Panc1 (cell line): Measurements from ENCODE around the gene GCSAM. TPM values are rescaled to one million over a fixed set of nuclear protein-coding genes. Genes with fewer than 3 reads are reported as not detected.

Experiments used
- ATAC-seq: fragments of 200-7000 bp; cut with Tn5 transposase; 2 replicates; pipeline ENCODE4 v1.9.1; 2020; ENCODE audit warnings: mild to moderate bottlenecking, moderate library complexity
- BruUV-seq: library from RNA; stranded (reverse); fragments of 400-500 nt; replicated peaks from 2 replicates; lab custom pipeline; 2021; lab: Mats Ljungman, UMichigan
- CTCF ChIA-PET: fragments of 300-600 bp; sonication (Branson Sonifier 250); formaldehyde crosslinking; loops from one replicate; lab custom pipeline; 2022; ENCODE audit warnings: antibody characterized with exemption; lab: Charles Lee
- POLR2A ChIA-PET: fragments of 300-600 bp; sonication (Branson Sonifier 250); formaldehyde crosslinking; loops from one replicate; lab custom pipeline; 2022; ENCODE audit warnings: antibody characterized with exemption; lab: Charles Lee
- DNase-seq: peaks from one replicate; pipeline ENCODE4 v3.0.0-alpha.2; 2010; ENCODE audit warnings: low read depth, low spot score
- H3K27ac ChIP-seq: 2 replicates; pipeline ENCODE4 v1.5.1; 2011; ENCODE audit warnings: mild to moderate bottlenecking, low read length, inconsistent platforms
- H3K27me3 ChIP-seq: fragments of 200-500 bp; sonication (Bioruptor generic); 2 replicates; pipeline ENCODE4 v1.6.0; 2014; ENCODE audit warnings: low read length, inconsistent platforms; ENCODE audit not compliant: control insufficient read depth, insufficient read depth
- H3K36me3 ChIP-seq: fragments of 200-500 bp; sonication (Bioruptor generic); 2 replicates; pipeline ENCODE4 v1.5.1; 2014; ENCODE audit warnings: inconsistent platforms, mild to moderate bottlenecking, low read length, moderate library complexity; ENCODE audit not compliant: control insufficient read depth, insufficient read depth
- H3K4me1 ChIP-seq: 2 replicates; pipeline ENCODE4 v1.5.1; 2011; ENCODE audit warnings: inconsistent platforms, mild to moderate bottlenecking, low read length, moderate library complexity; ENCODE audit not compliant: control insufficient read depth, insufficient read depth
- H3K4me3 ChIP-seq, 2 experiments: 2 replicates each; pipeline ENCODE4 v1.5.1; 2011 to 2012; ENCODE audit warnings: low read depth in 2 of 2, low read length in 2 of 2, mild to moderate bottlenecking in 2 of 2, inconsistent platforms in 1 of 2, moderate library complexity in 1 of 2
- H3K9me3 ChIP-seq: fragments of 200-500 bp; sonication (Bioruptor generic); 2 replicates; pipeline ENCODE4 v1.5.1; 2014; ENCODE audit warnings: low read depth, mild to moderate bottlenecking, inconsistent platforms, low read length, moderate library complexity; ENCODE audit not compliant: control insufficient read depth, insufficient read depth
- POLR2AphosphoS5 ChIP-seq: IDR thresholded peaks from 2 replicates; pipeline ENCODE4 v1.6.1; 2012; ENCODE audit warnings: mild to moderate bottlenecking, low read depth, low read length, moderate library complexity
- SIN3A ChIP-seq: IDR thresholded peaks from 2 replicates; pipeline ENCODE4 v1.6.1; 2012; ENCODE audit warnings: low read depth, mild to moderate bottlenecking, low read length, moderate library complexity, borderline replicate concordance; ENCODE audit not compliant: insufficient read depth
- TCF7L2 ChIP-seq: IDR thresholded peaks from 2 replicates; pipeline ENCODE4 v1.6.1; 2011; ENCODE audit warnings: mild to moderate bottlenecking, low read depth, low read length, inconsistent platforms
- in situ Hi-C: cut with HindIII; loops from 2 replicates; pipeline ENCODE4 v1.10.0; 2016; ENCODE audit warnings: low sequenced_read_pairs, low pct_unique_long_range_greater_than_20kb
- intact Hi-C: fragments of 100-400 bp; cut with micrococcal nuclease; formaldehyde crosslinking; loops from one replicate; pipeline ENCODE4 v1.10.0; 2022; ENCODE audit not compliant: unreplicated experiment
- total RNA-seq: library from RNA; stranded (reverse); gene quantifications from one replicate; pipeline ENCODE4 v1.2.1, GENCODE V29; 2021; ENCODE audit not compliant: unreplicated experiment
- TF ChIP-seq, protein P1 (sequence below), 2 experiments: IDR thresholded peaks; 2 replicates each; pipeline ENCODE4 v1.6.1; 2011 to 2012; ENCODE audit warnings: low read depth in 2 of 2, control low read depth in 1 of 2, low read length in 1 of 2, mild to moderate bottlenecking in 1 of 2, moderate library complexity in 1 of 2; ENCODE audit not compliant: insufficient read depth in 1 of 2
- TF ChIP-seq, protein P2 (sequence below): fragments of 450-650 bp; IDR thresholded peaks from 2 replicates; pipeline ENCODE4 v1.5.1; 2017; ENCODE audit warnings: mild to moderate bottlenecking

Gene GCSAM
- total RNA-seq, 1 experiment from 2014 or later, result 0.08 TPM

DNA sequence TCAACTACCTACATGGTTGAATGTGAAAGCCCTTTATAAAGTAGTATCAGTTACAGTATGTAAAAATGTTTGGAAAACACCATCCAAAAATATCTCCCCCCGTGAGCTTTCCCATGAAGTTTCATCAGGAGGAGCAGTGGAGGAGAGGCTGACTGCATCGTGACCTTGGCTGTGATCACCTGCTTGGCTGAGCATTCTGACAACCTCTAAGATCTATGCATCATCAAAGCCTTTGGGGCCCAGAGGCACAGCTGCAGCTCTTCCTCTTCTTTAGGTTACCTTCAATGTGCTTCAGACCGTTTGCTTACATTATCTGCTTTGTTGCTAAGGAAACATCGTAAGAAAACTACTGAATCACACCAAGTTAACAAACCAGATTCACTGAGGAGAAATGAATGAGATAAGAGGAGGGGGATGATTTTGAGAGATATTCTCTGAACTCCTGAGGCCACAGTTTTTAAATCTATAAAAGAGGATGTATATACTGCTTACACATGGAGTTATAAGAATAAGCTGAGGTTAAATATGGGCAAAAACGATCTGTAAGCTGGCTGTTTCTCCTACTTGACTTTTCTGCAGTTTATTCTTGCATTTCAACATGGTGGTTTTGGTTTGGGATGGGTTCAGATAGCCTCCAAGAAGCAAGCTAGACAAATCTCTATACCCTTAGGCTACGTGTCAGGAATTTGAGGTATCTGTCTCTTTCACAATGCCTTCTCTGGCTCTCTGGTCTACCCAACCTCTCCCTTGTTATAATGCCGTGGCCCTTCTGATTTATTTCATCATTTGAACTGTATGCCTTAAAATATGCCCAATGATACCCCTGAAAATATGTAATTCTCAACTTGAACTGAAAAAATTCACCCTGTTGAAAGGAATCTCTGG lies 4.0 kb downstream of the GCSAM start:
- POLR2A ChIA-PET, result no interaction called here
- H3K27me3 ChIP-seq, result no peaks in the 10 kb centered on the region
- no peak for ATAC-seq
- no peak for DNase-seq
- BruUV-seq, result no TSS peak
- no peaks in the 10 kb centered on the region; the same call in 1 of the 2 replicates for H3K4me1 ChIP-seq
- H3K9me3 ChIP-seq, result no peaks in the 10 kb centered on the region
- H3K27ac ChIP-seq, result no peak overlapping the region
- no peak overlapping the region for H3K4me3 ChIP-seq
- CTCF ChIA-PET, result no interaction called here
- intact Hi-C loops, result no loop called here
- TF ChIP-seq SIN3A (no peak), TCF7L2 (no peak), POLR2AphosphoS5 (no peak)
- TF ChIP-seq, protein P1, sequence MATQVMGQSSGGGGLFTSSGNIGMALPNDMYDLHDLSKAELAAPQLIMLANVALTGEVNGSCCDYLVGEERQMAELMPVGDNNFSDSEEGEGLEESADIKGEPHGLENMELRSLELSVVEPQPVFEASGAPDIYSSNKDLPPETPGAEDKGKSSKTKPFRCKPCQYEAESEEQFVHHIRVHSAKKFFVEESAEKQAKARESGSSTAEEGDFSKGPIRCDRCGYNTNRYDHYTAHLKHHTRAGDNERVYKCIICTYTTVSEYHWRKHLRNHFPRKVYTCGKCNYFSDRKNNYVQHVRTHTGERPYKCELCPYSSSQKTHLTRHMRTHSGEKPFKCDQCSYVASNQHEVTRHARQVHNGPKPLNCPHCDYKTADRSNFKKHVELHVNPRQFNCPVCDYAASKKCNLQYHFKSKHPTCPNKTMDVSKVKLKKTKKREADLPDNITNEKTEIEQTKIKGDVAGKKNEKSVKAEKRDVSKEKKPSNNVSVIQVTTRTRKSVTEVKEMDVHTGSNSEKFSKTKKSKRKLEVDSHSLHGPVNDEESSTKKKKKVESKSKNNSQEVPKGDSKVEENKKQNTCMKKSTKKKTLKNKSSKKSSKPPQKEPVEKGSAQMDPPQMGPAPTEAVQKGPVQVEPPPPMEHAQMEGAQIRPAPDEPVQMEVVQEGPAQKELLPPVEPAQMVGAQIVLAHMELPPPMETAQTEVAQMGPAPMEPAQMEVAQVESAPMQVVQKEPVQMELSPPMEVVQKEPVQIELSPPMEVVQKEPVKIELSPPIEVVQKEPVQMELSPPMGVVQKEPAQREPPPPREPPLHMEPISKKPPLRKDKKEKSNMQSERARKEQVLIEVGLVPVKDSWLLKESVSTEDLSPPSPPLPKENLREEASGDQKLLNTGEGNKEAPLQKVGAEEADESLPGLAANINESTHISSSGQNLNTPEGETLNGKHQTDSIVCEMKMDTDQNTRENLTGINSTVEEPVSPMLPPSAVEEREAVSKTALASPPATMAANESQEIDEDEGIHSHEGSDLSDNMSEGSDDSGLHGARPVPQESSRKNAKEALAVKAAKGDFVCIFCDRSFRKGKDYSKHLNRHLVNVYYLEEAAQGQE (IDR thresholded peaks at IDR 0.05; ENCODE audit: insufficient read depth in 1 of 2, low read depth in 2 of 2, low read length in 1 of 2), result no peak
- TF ChIP-seq, protein P2, sequence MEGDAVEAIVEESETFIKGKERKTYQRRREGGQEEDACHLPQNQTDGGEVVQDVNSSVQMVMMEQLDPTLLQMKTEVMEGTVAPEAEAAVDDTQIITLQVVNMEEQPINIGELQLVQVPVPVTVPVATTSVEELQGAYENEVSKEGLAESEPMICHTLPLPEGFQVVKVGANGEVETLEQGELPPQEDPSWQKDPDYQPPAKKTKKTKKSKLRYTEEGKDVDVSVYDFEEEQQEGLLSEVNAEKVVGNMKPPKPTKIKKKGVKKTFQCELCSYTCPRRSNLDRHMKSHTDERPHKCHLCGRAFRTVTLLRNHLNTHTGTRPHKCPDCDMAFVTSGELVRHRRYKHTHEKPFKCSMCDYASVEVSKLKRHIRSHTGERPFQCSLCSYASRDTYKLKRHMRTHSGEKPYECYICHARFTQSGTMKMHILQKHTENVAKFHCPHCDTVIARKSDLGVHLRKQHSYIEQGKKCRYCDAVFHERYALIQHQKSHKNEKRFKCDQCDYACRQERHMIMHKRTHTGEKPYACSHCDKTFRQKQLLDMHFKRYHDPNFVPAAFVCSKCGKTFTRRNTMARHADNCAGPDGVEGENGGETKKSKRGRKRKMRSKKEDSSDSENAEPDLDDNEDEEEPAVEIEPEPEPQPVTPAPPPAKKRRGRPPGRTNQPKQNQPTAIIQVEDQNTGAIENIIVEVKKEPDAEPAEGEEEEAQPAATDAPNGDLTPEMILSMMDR, result no peak
- H3K36me3 ChIP-seq, result no peaks in the 10 kb centered on the region
- in situ Hi-C loops, result no loop called here

DNA sequence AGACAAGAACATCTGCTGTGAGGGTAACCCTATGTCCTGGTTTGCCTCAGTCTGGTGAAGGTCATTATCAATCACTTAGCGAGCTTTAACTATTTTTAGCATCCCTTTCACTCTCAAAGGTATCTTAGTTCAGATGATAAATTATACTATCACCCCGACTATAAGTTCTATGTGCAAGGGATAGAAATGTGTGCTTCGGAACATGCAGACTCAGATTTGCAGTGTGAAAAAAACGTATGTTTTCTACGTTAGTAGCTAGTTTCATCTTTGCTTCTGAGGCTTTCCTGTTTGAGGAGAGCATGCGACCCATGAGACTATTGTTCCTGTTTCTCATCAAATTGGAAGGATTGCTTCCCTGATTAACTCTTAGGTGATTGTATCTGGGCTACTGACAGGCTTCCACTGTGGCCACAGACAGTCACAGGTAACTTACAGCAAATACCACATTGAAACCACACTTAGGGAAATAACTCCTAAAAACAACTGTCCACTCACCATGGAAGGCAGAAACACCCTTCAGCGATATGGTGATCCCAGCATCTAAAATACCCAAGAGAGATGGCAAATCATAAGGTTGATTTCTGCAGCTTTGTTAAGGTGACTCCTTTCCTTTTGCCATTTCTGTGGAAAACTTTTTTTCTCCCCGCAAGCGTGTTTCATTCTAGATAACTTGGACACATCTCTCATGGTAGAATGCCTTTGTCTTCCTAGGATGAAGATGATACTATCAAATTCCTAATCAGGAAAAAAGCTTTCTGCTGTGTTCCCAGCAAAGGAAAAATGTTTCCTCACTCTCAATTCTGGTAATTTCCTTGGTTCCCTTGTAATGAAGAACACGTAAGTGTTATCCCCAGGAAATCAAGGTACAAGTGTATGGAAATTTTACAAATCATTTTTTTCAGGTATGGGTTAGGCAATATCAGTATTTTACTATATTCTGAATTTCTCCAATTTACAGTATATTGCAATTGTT lies 5.2 kb downstream of the GCSAM start:
- BruUV-seq, result no TSS peak
- in situ Hi-C loops, result no loop called here
- no peak for TF ChIP-seq POLR2AphosphoS5
- no peak for TF ChIP-seq SIN3A
- TF ChIP-seq, protein P2, result no peak
- TF ChIP-seq TCF7L2, result no peak
- TF ChIP-seq, protein P1 (IDR thresholded peaks at IDR 0.05; ENCODE audit: insufficient read depth in 1 of 2, low read depth in 2 of 2, low read length in 1 of 2), result no peak
- ChIA-PET POLR2A (no interaction called here), CTCF (no interaction called here)
- no peaks in the 10 kb centered on the region for H3K9me3 ChIP-seq
- H3K36me3 ChIP-seq, result no peaks in the 10 kb centered on the region
- intact Hi-C loops, result no loop called here
- no peak for ATAC-seq
- no peak for DNase-seq
- no peak overlapping the region for H3K27ac ChIP-seq
- no peaks in the 10 kb centered on the region for H3K27me3 ChIP-seq
- H3K4me3 ChIP-seq, result no peak overlapping the region
- no peaks in the 10 kb centered on the region; the same call in 1 of the 2 replicates for H3K4me1 ChIP-seq
